Astrocyte (in vitro differentiated cells and primary cell): ENCODE measurements around the gene IGF1R.

Experiments used
- EZH2 ChIP-seq: IDR thresholded peaks from 2 replicates; pipeline ENCODE4 v1.6.1; 2012; ENCODE audit warnings: mild to moderate bottlenecking, low read length, inconsistent platforms; ENCODE audit not compliant: insufficient read depth
- TF ChIP-seq, protein P1 (sequence below): IDR thresholded peaks from 2 replicates; pipeline ENCODE4 v1.5.1; 2011; ENCODE audit warnings: low read depth, mild to moderate bottlenecking, inconsistent platforms, low read length, moderate library complexity; ENCODE audit not compliant: insufficient read depth

DNA sequence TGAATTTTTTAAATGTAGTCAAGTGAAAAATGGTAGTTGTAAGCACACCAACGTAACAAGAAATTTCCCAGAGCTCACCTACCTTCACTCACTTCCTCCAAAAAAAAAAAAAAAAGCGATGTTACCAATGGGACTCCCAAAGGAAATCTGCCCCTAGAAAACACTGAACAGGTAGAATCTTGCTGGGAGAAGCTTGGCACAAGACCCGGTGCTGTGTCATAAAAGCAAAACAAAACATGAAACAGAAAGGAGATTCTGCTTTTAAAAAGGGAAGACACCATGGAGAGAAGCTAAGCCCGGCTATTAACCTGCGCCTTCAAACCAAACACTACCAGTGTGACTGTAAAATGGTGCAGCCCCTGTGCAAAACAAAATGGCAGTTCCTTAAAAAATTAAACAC, 318.8 kb downstream of the IGF1R start:
- TF ChIP-seq, protein P1, sequence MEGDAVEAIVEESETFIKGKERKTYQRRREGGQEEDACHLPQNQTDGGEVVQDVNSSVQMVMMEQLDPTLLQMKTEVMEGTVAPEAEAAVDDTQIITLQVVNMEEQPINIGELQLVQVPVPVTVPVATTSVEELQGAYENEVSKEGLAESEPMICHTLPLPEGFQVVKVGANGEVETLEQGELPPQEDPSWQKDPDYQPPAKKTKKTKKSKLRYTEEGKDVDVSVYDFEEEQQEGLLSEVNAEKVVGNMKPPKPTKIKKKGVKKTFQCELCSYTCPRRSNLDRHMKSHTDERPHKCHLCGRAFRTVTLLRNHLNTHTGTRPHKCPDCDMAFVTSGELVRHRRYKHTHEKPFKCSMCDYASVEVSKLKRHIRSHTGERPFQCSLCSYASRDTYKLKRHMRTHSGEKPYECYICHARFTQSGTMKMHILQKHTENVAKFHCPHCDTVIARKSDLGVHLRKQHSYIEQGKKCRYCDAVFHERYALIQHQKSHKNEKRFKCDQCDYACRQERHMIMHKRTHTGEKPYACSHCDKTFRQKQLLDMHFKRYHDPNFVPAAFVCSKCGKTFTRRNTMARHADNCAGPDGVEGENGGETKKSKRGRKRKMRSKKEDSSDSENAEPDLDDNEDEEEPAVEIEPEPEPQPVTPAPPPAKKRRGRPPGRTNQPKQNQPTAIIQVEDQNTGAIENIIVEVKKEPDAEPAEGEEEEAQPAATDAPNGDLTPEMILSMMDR, result no peak
- no peak for TF ChIP-seq EZH2
